ENCODE measurements around the gene RYR3. TPM values are rescaled to one million over a fixed set of nuclear protein-coding genes. Genes with fewer than 3 reads are reported as not detected.

Gene RYR3
- total RNA-seq, 1 donor from 2014 or later: 7.4 TPM

DNA sequence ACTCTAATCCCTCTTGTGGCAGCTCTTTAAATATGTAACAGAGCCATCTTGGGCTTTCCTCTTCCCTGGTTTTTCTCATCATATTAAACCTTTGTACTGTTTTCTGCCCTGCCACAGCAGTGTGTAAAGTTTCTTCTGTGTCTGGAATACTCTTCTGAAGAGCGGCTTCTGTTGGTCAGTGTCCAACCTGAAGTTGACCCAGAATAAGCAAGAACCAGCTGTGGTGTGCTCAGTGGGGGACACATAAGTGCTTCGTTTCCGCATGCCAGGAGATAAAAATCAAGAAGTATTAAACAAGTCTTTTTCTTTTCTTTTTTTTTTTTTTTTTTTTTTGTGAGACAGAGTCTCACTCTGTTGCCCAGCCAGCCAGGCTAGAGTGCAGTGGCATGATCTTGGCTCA lies 484.3 kb downstream of the RYR3 start:
- Mint-ChIP-seq H3K27ac (ENCODE audit: unreplicated experiment) (no peak overlapping the region), H3K36me3 (ENCODE audit: unreplicated experiment) (peaks cover 4% of the 10 kb centered on the region), H3K27me3 (ENCODE audit: unreplicated experiment) (no peaks in the 10 kb centered on the region), H3K4me1 (ENCODE audit: low read depth, unreplicated experiment) (no peaks in the 10 kb centered on the region), H3K4me3 (ENCODE audit: unreplicated experiment) (no peak overlapping the region), H3K9me3 (ENCODE audit: unreplicated experiment) (no peaks in the 10 kb centered on the region)
- TF ChIP-seq CTCF (IDR thresholded peaks at IDR 0.05; ENCODE audit: partially characterized antibody, unreplicated experiment): no peak
- no peak for DNase-seq

GRCh38 chr15:33797651-33798050 lies 486.9 kb downstream of the RYR3 start:
- no peaks in the 10 kb centered on the region for H3K27me3 Mint-ChIP-seq (ENCODE audit: unreplicated experiment)
- no peak for DNase-seq
- no peak for TF ChIP-seq CTCF (IDR thresholded peaks at IDR 0.05; ENCODE audit: partially characterized antibody, unreplicated experiment)
- H3K9me3 Mint-ChIP-seq (ENCODE audit: unreplicated experiment): no peaks in the 10 kb centered on the region
- H3K4me3 Mint-ChIP-seq (ENCODE audit: unreplicated experiment): no peak overlapping the region
- H3K36me3 Mint-ChIP-seq (ENCODE audit: unreplicated experiment): peaks cover 4% of the 10 kb centered on the region
- no peaks in the 10 kb centered on the region for H3K4me1 Mint-ChIP-seq (ENCODE audit: low read depth, unreplicated experiment)
- no peak overlapping the region for H3K27ac Mint-ChIP-seq (ENCODE audit: unreplicated experiment)

GRCh38 chr15:33801954-33802353 lies 491.2 kb downstream of the RYR3 start:
- DNase-seq: no peak
- Mint-ChIP-seq H3K27me3 (ENCODE audit: unreplicated experiment) (no peaks in the 10 kb centered on the region), H3K4me1 (ENCODE audit: low read depth, unreplicated experiment) (no peaks in the 10 kb centered on the region), H3K4me3 (ENCODE audit: unreplicated experiment) (no peak overlapping the region), H3K9me3 (ENCODE audit: unreplicated experiment) (no peaks in the 10 kb centered on the region), H3K27ac (ENCODE audit: unreplicated experiment) (no peak overlapping the region), H3K36me3 (ENCODE audit: unreplicated experiment) (no peaks in the 10 kb centered on the region)
- no peak for TF ChIP-seq CTCF (IDR thresholded peaks at IDR 0.05; ENCODE audit: partially characterized antibody, unreplicated experiment)

GRCh38 chr15:33807665-33808064 lies 496.9 kb downstream of the RYR3 start:
- no peak overlapping the region for H3K27ac Mint-ChIP-seq (ENCODE audit: unreplicated experiment)
- peaks cover 2% of the 10 kb centered on the region for H3K9me3 Mint-ChIP-seq (ENCODE audit: unreplicated experiment)
- no peak for TF ChIP-seq CTCF (IDR thresholded peaks at IDR 0.05; ENCODE audit: partially characterized antibody, unreplicated experiment)
- H3K36me3 Mint-ChIP-seq (ENCODE audit: unreplicated experiment): peaks cover 5% of the 10 kb centered on the region
- no peak for DNase-seq
- H3K4me3 Mint-ChIP-seq (ENCODE audit: unreplicated experiment): no peak overlapping the region
- peaks cover 4% of the 10 kb centered on the region for H3K27me3 Mint-ChIP-seq (ENCODE audit: unreplicated experiment)
- peaks cover 10% of the 10 kb centered on the region for H3K4me1 Mint-ChIP-seq (ENCODE audit: low read depth, unreplicated experiment)

- Mint-ChIP-seq H3K27me3 (ENCODE audit: unreplicated experiment) (peaks cover 4% of the 10 kb centered on the region), H3K36me3 (ENCODE audit: unreplicated experiment) (peaks cover 5% of the 10 kb centered on the region), H3K4me1 (ENCODE audit: low read depth, unreplicated experiment) (peaks cover 10% of the 10 kb centered on the region), H3K4me3 (ENCODE audit: unreplicated experiment) (no peak overlapping the region), H3K9me3 (ENCODE audit: unreplicated experiment) (peaks cover 2% of the 10 kb centered on the region), H3K27ac (ENCODE audit: unreplicated experiment) (peak overlapping the region; percentile 7)
- DNase-seq: no peak
- TF ChIP-seq CTCF (IDR thresholded peaks at IDR 0.05; ENCODE audit: partially characterized antibody, unreplicated experiment): no peak
These were observed 498.1 kb downstream of the RYR3 start for GRCh38 chr15:33808720-33809457.
